Cardiac septum (tissue), 1 donor: Measurements from ENCODE around the gene CSNK1G3. TPM values are rescaled to one million over a fixed set of nuclear protein-coding genes. Genes with fewer than 3 reads are reported as not detected.

Source experiments
- DNase-seq: peaks from one replicate; pipeline ENCODE4 v3.0.0-alpha.2; 2020; ENCODE audit warnings: low spot score
- intact Hi-C: fragments of 100-400 bp; cut with DNase I; formaldehyde crosslinking; loops from one replicate; pipeline ENCODE4 v1.14.0; 2022
- total RNA-seq: library from RNA; stranded (reverse); fragmentation: NEBNext Ultra II Directional; extraction: Animal tissue kit (Norgen Biotek cat#: 25700); gene quantifications from one replicate; pipeline ENCODE4 v1.2.1, GENCODE V29; 2021
- donor health status: DM: no; HTN: no; CAD: no.

The CSNK1G3 gene
- total RNA-seq, 1 donor from 2014 or later, result 28.0 TPM

- DNase-seq, result no peak
- intact Hi-C loops, result loop anchor here (5.0 to 10.0 kb wide), 2 partner anchors 74 to 101 kb away; no protein-coding TSS in a partner anchor
These were observed 708 bp upstream of the CSNK1G3 start for GRCh38 chr5:123511290-123511647.

DNA sequence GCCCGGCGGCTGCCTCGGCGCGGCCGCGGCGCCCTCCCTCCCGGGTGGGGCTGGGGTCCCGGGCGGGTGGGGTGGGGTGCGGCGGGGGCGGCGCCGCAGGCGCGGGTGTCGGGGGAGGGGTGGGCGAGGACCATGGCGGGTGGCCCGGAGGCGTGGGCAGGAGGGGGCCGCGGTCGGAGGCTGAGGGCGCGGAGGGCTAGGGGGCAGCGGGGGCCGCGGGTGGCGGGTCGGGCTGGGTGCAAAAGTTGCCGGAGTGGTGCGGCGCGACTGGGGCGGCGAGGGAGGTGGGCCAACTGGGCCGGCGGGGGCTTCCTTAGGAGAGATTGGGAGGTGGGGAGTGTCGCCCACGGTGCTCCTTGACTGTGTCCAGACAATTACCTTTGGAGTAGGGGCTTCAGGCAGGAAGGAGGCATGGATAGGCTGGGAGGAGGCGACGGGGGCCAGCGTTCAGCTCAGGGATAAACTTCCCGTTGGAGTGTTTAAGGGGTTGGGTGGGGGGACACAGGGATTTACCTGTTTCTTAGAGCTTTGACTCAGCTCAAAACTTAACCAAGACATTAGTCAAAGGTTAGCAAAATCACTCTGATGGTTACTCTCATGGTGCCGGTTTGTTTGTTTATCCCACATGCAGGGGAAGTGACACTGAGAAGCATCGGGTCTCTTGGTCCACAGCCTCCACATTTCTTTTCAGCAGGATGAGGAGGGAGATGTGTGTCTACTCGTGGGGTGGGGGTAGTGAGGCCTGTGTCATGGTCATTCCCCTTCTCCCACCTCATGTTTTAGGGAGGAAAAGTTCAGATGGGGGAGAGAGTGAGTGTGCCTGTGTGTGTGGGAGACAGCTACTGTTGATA lies 859 bp downstream of the CSNK1G3 start:
- intact Hi-C loops, result loop anchor here (2.0 to 10.0 kb wide), 3 partner anchors 72 to 99 kb away; partner anchors contain the start of gene CEP120

DNA sequence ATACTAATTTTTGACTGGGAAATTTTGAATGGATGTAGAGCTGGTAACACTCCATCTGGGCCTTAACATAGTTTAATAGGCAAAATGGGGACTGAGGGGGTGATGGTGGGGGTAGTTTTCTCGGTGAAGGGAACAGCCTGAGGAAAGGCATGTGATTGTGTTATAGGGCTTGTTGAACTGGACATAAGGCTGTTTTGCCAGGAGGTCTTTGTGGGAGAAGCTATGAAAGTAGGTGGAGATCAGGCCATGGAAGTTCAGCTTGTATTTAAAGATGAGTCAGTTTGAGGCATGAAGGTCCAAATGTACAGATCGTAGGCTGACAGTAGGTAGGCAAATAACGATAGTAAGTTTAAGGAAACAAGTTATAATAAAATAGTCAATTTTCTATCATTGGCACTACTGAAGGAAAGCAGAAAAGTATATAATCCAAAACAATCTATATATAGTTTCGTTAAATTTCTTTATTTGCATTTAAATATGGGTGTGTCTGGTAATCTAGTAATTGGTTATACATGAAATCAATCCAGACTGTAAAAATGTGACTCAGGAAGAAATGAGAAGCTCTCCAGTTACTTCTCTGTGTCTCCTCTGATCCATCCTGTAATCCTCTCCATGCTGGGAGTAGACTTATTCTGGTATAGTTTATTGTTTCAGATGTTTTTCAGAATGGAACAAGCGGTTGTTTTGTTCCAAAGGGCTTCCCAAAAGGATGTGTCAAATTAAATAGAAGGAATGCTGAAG lies 2.8 kb downstream of the CSNK1G3 start:
- intact Hi-C loops, result loop anchor here (5.0 to 10.0 kb wide), 2 partner anchors 70 to 98 kb away; no protein-coding TSS in a partner anchor
- no peak for DNase-seq

More for the DNA sequence above, 859 bp downstream of the CSNK1G3 start:
- peak; percentile 79 for DNase-seq

GRCh38 chr5:123515904-123516303 lies 3.9 kb downstream of the CSNK1G3 start:
- intact Hi-C loops, result loop anchor here (10.0 kb wide), 1 partner anchor 69 kb away; no protein-coding TSS in a partner anchor
- DNase-seq, result no peak

GRCh38 chr5:123517476-123517875 lies 5.5 kb downstream of the CSNK1G3 start:
- intact Hi-C loops, result loop anchor here (10.0 kb wide), 1 partner anchor 67 kb away; no protein-coding TSS in a partner anchor
- DNase-seq, result no peak

GRCh38 chr5:123518111-123518510 lies 6.1 kb downstream of the CSNK1G3 start:
- intact Hi-C loops, result loop anchor here (10.0 kb wide), 1 partner anchor 67 kb away; no protein-coding TSS in a partner anchor
- DNase-seq, result no peak

DNA sequence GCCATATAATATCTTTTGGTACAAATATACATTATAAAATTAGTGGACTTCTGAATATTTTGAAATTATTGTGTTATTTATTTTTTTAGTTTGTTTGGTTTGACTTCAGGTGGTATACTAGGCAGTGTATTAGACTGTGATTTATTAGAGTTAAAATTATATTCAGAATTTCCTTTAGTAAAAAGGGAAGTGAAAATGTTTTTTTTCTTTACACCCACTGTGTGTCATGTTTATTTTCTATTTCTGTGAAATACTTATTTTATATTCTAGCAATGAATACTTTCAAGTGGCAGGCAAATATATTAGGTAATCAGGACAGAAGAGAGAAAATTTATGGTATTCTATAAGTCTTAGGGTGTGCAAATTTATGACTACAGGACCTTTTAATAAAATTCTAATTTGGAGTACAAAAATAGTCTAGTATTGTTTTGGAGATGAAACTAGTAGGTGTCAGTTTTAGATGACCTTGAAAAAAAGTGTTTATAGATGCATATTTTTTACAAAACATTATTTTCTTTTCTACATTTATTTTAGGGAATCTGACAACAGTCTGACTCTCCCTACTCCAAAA lies 8.8 kb downstream of the CSNK1G3 start:
- no peak for DNase-seq
- intact Hi-C loops, result no loop called here

- no peak for DNase-seq
- intact Hi-C loops, result no loop called here
These were observed 12.2 kb downstream of the CSNK1G3 start for GRCh38 chr5:123524146-123524545.

DNA sequence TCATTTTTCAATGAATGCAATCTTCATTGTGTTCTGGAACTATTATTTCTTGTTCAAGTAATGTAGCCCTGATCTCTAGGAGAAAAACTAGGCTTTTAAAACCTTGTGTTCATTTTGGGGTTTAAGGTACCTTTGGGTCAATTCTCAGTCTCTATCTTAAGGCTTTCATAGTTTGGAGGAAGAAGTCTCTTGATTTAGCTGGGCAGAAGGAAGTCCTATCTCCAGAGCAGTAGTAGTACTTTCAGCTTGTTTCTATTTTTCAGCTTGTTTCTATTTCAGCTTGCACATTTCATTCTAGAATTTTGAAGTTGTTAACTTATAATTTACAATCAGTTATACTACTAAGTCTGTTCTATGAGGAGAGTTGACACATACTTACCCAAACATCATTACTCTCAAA lies 15.2 kb downstream of the CSNK1G3 start:
- intact Hi-C loops, result no loop called here
- no peak for DNase-seq

GRCh38 chr5:123528065-123528464 lies 16.1 kb downstream of the CSNK1G3 start:
- intact Hi-C loops, result no loop called here
- DNase-seq, result no peak

DNA sequence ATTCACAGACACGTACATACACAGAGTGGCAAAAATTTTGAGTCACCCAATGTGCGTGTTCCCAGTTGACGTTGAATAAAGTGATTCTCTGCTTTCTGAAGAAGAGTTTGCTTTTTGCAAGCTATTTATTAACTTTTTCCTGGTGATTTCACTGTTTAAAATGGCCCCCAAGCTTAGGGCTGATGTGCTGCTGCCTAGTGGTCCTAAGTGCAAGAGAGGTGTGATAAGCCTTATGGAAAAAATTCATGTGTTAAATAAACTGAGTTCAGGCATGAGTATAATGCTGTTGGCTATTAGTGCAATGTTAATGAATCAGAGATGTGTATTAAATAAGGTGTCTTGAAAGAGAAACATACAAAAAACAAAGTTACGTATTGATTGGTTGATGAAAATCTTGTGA lies 16.9 kb downstream of the CSNK1G3 start:
- intact Hi-C loops, result no loop called here

DNA sequence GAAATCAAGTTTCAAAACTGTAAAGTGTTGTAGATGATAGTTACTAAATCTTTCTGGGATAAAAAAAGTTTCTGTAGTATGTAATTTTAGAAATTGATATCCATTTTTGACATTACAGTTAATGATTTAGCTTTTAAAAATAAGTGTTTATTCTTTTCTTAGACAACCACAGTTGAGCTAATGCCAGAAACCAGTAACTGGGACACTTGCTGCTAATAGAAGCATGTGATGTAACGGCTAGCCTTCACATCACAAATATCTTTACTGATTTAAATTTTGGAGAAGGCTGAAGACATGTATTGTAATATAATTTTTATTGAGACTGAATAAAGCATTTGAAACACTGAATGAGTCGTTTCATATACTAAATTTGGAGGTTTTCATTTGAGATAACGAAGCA lies 18.8 kb downstream of the CSNK1G3 start:
- intact Hi-C loops, result no loop called here
- no peak for DNase-seq

More for the DNA sequence above, 16.9 kb downstream of the CSNK1G3 start:
- no peak for DNase-seq

GRCh38 chr5:123535648-123536047 lies 23.7 kb downstream of the CSNK1G3 start:
- intact Hi-C loops, result no loop called here
- no peak for DNase-seq

- no peak for DNase-seq
- intact Hi-C loops, result no loop called here
These were observed 25.3 kb downstream of the CSNK1G3 start for GRCh38 chr5:123537256-123537655.

DNA sequence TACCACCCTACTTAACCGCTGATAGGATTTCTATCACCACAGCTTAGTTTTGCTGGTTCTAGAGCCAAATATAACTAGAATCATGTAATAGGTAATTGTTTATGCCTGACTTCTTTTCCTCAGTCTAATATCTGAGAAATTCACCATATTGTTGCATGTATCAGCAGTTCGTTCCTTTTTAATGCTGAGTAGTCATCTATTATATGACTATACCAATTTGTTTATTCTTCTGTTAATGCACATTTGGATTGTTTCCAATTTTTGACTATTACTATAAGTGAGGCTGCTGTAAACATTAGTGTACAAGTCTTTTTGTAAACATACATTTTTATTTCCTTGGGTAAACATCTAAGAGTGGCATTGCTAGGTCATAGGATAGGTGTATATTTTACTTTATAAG lies 25.9 kb downstream of the CSNK1G3 start:
- intact Hi-C loops, result no loop called here
- DNase-seq, result no peak

DNA sequence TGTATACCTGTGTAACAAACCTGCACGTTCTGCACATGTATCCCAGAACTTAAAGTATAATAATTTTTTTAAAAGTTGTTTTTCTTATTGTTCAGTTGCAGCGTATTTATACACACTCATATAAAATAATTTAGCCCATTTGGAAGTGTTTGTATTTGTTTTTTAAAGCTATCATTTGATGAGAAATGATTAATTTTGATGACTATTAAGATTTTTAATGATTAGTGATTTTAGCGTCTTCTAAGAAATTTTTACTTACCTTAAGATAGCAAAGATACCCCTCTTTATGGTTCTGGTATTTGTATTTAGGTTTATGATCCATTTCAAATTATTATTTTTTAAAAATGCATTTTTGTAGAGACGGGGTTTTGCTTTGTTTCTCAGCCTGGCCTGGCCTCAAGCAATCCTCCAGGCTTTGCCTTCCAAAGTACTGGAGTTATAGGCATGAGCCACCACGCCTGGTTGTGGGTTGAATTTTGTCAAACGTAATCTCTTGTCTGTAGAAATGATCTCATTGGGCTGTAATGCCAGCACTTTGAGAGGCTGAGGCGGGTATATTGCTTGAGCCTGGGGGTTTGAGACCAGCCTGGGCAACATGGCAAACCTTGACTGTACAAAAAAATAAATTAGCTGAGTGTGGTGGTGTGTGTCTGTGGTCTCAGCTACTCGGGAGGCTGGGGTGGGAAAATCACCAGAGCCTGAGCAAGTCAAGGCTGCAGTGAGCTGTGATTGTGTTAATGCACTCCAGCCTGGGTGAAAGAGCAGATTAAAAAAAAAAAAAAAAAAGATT lies 26.9 kb downstream of the CSNK1G3 start:
- intact Hi-C loops, result no loop called here
- DNase-seq, result no peak

DNA sequence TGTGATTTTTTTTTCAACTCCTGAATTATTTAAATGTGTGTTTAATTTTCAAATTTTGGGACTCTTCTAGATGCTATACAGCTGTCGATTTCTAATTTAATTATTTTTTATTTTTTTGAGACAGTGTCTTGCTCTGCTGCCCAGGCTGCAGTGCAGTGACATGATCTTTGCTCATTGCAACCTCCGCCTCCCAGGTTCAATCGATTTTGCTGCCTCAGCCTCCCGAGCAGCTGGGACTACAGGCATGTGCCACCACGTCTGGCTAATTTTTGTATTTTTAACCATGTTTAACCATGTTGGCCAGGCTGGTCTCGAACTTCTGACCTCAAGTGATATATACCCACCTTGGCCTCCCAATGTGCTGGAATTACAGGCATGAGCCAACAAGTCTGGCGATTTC lies 28.6 kb downstream of the CSNK1G3 start:
- intact Hi-C loops, result no loop called here
- no peak for DNase-seq

DNA sequence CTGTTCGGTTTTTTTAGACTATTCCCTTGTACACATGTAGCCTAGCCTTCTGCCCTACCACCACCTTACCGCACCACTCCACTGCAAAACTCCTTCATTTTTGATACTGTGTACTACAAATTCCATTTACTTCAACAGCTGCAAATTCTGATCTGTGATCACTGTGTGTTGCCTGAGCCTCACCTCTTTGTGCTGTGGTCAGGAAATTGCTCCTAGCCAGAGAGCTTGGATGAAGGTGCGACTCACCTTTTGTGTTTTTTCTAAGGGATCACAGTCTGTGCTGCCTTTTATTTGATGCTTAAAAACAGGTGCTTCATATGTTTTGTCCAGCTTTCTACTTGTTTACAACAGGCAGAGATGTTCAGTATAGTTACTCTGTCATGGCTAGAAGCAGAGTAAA lies 31.5 kb downstream of the CSNK1G3 start:
- DNase-seq, result no peak
- intact Hi-C loops, result no loop called here

GRCh38 chr5:123545506-123545905 lies 33.5 kb downstream of the CSNK1G3 start:
- intact Hi-C loops, result no loop called here
- no peak for DNase-seq
